Colon (tissue), 2 donors: ENCODE results near the gene CKAP4.
A peak's percentile ranks its signal among the peaks of the same experiment; 100 is the strongest.

Source experiments
- FAIRE-seq: peaks from 2 replicates; lab custom pipeline; 2012; peaks lifted over from hg19 to GRCh38; lab: Jason Lieb, UNC
- donor health status: control.
- donor health status: control.

The CKAP4 gene

DNA sequence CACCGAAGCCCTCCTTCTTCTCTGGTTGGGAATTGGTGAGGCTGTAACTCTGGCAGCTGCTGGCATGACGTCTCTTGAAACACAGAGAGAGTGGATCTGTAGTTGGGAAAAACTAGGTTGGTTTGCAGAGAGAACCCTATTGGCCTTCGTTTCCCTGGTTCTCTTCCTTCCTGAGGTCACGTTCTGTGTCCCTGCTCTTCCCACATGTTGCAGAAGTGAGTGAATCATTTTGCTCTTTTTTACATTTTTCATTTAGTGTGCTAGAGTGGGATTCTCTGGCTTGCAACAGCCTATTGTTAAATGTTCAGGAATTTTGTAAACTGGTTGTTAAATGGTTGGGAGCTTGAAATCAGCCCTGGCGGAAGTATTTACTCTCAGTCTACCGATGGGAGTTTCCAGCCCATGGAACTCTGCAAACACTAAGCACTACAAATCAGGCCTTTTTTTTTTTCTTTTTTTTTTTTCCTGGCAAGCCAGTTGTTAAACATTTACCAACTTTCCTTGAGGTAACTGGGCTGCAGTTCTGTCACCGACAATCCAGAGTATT lies 26.8 kb upstream of the CKAP4 start:
- FAIRE-seq: peak; percentile 85

DNA sequence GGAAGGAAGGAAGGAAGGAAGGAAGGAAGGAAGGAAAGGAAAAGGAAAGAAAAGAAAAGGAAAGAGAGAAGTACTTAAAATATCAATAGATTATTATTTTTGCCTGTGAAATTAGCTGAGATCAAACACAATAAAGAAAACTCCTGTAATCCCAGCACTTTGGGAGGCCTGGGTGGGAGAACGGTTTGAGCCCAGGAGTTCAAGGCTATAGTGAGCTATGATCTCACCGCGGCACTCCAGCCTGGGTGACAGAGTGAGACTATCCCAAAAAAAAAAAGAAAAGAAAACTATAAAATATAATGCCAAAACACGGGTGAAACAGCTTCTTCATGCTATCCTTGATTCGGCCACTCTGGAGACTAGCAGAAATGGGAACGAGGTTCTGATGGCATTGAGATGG lies 26.2 kb upstream of the CKAP4 start:
- no peak for FAIRE-seq

GRCh38 chr12:106273491-106273890 lies 25.7 kb upstream of the CKAP4 start:
- FAIRE-seq: no peak

GRCh38 chr12:106271575-106272505 lies 24.0 kb upstream of the CKAP4 start:
- FAIRE-seq: no peak

- FAIRE-seq: no peak
Measured at GRCh38 chr12:106269150-106269771, 21.4 kb upstream of the CKAP4 start.

- no peak for FAIRE-seq
Measured at GRCh38 chr12:106267535-106267934, 19.7 kb upstream of the CKAP4 start.

DNA sequence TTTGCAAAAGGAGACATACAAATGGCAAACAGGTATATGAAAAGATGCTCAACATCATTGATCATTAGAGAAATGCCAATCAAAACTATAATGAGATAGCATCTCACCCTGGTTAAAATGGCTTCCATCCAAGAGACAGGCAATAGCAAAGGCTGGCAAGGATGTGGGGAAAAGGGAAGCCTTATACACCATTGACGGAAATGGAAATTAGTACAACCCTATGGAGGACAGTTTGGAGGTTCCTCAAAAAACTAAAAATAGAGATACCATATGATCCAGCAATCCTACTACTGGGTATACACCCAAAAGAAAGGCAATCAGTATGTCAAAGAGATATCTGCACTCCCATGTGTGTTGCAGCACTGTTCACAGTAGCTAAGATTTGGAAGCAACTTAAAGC lies 17.3 kb upstream of the CKAP4 start:
- no peak for FAIRE-seq

DNA sequence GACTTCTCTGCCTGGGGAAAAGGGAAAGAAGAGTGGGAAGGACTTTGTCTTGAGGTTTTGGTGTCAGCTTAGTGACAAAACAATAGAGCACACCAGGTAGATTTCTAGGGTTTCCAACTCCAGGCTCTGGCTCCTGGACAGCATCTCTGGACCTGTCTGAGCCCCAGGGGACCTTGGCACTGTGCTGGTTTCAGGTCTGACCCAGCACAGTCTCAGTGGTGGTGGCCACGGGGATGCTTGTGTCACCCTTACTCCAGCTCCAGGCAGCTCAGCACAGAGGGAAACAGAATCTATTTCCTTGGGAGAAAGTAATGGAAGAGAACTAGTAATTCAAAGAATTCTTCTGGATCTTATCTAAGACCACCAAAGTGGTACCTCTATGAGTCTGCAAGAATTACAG lies 11.1 kb upstream of the CKAP4 start:
- no peak for FAIRE-seq

DNA sequence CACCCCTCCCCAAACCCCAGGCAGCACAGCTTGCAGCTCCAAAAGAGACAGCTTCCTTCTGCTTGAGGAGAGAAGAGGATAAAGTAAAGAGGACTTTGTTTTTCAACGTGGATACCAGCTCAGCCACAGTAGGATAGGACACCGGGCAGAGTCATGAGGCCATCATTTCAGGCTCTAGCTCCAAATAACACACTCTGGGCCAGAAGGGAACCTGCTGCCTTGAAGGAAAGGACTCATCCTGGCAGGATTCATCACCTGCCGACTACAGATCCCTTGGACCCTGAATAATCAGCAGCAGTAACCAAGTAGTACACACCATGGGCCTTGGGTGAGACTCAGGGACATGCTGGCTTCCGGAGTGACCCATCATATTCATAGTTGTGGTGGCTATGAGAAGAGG lies 10.4 kb upstream of the CKAP4 start:
- FAIRE-seq: no peak

DNA sequence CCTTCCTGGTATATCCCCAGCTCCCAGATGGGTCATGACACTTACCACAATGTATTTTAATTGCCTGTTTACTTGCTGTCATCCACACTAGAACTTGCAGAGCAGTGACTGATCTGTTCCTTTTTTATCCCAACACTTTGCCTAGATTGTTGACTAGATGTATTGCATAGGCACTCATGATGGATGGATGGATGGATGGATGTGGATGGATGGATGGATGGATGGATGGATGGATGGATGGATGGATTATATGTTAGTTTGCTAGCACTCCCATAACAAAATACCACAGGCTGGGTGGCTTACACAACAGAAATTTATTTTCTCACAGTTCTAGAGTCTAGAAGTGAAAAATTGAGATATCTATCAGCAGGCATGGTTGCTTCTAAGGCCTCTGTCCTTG lies 8.7 kb upstream of the CKAP4 start:
- FAIRE-seq: no peak

- no peak for FAIRE-seq
Measured at GRCh38 chr12:106255952-106256351, 8.1 kb upstream of the CKAP4 start.

DNA sequence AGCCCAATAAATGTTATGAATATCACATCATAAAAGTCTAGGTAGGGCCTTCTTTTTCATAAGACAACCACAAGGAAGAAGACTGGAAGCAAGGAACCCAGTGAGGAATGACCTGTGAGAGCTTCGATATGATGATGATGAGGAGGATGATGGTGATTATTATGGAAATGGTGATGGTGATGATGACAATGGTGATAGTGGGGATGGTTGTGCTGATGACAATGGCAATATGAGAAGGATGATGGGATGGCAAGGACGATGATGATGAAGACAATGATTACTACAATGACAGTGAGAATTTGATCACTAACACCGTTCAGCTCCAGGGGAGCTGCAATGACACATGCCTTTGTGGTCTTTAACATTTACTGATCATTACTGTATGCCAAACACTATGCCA lies 7.7 kb upstream of the CKAP4 start:
- FAIRE-seq: no peak

GRCh38 chr12:106254724-106255123 lies 6.9 kb upstream of the CKAP4 start:
- FAIRE-seq: no peak

DNA sequence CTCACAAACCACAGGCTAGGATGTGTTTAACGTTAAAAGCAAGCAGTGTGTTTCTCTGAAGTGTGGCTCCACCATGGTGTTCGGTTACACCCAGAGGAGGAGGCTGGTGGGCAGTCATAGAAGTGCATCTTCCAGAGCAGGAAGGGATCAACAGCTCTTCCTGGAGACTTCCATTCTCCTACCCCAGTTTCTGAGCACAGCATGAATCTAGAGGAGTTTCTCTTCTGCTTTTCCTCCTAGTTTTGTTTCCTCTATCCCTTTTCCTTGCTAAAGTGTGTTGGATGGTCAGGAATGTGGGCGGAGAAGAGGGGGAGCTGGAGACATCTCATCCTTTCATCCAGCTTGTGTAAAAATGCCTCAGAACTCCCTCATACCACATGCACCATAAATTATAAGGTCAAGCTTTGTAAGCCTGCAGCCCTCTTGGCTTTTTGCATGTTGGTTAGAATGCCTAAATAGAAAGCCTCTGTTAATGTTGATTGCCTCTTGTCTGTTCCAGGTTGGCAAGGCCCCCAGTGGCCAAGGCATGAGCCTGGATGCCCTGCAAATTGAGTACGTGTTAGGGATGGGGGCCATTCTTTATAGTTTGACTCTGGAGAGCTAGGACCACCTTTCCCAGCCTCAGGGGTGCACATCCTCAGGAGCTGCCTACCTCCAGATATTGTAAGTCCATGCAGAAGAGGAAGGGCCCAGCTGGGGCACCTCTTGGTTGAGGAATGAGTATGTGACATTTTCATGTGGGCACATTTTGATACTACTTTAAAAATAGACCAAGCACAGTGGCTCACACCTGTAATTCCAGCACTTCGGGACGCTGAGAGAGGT lies 4.0 kb upstream of the CKAP4 start:
- FAIRE-seq: no peak

DNA sequence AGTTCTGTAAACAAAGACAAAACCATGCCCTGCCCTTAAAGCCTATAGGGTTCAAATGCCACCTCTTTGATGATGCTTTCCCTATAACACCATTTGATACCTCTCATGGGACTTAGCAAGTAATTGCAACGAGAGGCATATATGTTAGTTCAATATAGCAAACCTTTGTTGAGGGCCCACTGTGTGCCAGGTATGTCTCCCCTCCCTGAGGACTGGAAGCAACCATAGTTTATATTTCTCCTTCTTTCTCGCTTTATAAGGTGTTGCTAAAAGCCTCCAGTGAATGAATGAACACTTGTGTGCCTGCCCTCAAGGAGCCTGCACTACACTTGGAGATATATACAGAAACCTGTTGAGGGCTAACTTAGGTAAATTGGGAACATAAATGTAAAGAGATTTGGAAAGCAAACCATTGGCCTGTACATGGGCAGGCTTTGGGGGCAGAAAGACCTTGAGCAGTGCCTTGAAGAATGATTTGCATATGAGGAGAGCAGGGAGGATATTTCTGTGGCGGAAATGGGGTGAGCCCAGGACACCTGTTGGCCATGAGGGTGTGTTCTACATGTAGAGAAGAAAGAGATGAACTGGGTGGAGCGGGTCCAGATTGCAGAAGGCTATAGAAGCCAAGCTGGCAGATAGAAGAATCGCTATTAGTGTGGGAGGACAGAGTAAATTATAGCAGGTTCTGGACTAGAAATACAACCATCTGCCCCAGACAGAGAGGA lies 1.8 kb upstream of the CKAP4 start:
- no peak for FAIRE-seq

- FAIRE-seq: no peak
Measured at GRCh38 chr12:106248846-106249371, 1.1 kb upstream of the CKAP4 start.

DNA sequence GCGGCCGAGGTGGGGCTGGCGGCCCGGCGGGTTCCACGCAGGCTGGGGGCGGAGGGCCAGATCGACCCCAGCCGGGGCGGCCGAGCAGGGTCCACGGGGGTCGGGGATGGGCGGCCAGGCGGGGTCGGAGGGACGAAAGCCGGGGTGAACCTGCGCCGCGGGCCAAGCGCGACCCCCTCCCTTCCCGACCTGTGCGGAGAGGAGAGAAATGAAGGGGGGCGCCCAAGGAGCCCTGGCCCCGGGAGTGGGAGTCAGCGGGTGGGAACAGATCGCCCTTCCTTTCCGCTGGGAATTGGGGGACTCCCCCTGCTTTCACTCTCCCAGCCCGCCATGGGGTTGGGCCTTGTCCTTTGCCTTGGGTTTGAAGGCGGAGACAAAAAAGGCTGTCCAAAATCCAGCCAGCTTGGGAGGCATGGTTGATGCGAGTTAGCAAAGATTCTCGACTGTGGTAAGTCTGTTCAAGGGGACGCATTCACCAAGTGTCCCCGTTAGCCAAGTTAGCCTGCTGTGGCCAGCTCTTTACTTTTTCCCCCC lies 559 bp upstream of the CKAP4 start:
- FAIRE-seq: no peak

DNA sequence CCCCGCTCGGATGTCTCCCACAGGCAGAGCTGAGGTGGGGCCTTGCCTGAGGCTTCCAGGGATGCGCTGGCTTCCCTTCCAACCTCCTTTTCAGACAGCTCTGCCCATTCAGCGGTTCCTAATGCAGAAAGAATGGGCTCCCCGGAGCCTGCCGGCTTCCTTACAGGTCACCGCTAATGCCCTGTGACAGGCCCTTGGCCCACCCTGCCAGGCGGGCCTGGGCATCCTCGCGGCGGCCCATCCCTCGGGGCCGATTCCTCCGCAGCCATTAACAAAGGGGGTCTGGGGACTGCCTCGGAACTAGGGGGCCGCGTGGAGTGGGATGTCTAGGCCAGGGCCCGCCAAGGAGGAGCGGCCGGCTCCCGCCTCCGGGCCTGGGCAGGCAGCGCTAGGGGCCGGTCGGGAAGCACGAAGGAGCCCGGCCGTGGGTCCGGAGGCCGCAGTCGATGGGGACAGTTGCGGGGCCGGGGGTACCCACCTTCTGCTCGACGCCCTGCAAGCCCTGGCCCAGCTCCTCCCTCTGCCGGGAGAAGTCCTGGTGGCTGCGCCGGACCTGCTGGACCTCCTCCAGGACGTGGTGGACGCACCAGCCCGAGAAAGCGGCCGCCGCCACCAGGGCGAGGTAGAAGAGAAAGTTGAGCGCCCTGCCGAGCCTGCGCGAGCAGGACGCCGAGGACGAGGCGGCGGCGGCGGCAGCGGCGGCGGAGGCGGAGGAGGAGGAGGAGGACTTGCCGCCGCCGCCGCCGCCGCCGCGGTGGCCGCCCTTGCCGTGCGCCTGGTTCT lies 738 bp downstream of the CKAP4 start:
- no peak for FAIRE-seq

- no peak for FAIRE-seq
Measured at GRCh38 chr12:106245767-106246166, 2.1 kb downstream of the CKAP4 start.

GRCh38 chr12:106243620-106244019 lies 4.2 kb downstream of the CKAP4 start:
- no peak for FAIRE-seq

- FAIRE-seq: no peak
Measured at GRCh38 chr12:106240821-106241220, 7.0 kb downstream of the CKAP4 start.
